IMR-90 (cell line): Measurements from ENCODE around the gene GAB1. TPM values are rescaled to one million over a fixed set of nuclear protein-coding genes. Genes with fewer than 3 reads are reported as not detected.
"Not testable (repeated sequence)": the region's sequence is repeated elsewhere in the genome, so short reads cannot be mapped to it uniquely, and the experiment has no call there.

Source experiments
- ATAC-seq: fragments of 200-7000 bp; cut with Tn5 transposase; 2 replicates; pipeline ENCODE4 v1.9.1; 2020; ENCODE audit warnings: low read depth, mild to moderate bottlenecking, moderate library complexity
- BruUV-seq: library from RNA; stranded (reverse); fragments of 400-500 nt; replicated peaks from 2 replicates; lab custom pipeline; 2021; lab: Mats Ljungman, UMichigan
- CTCF ChIA-PET: fragments of 300-600 bp; formaldehyde crosslinking; extraction: SDS; loops from one replicate; lab custom pipeline; 2021; ENCODE audit warnings: antibody characterized with exemption; lab: Yijun Ruan, JAX
- POLR2A ChIA-PET: fragments of 300-600 bp; sonication (Branson Sonifier 250); formaldehyde crosslinking; loops from one replicate; lab custom pipeline; 2022; ENCODE audit warnings: antibody characterized with exemption; ENCODE audit not compliant: unreplicated experiment; lab: Charles Lee
- DNase-seq: peaks from one replicate; pipeline ENCODE4 v3.0.0; 2013
- H2AFZ ChIP-seq: replicated peaks from 2 replicates; pipeline ENCODE3; 2013; ENCODE audit warnings: low read length, mild to moderate bottlenecking; ENCODE audit not compliant: poor library complexity
- H2AK5ac ChIP-seq: 2 replicates; pipeline ENCODE4 v1.6.1; 2013; ENCODE audit warnings: low read depth, low read length, inconsistent platforms
- H2AK9ac ChIP-seq: replicated peaks from 2 replicates; pipeline ENCODE3; 2013; ENCODE audit warnings: mild to moderate bottlenecking, low read depth, low read length, moderate library complexity; ENCODE audit not compliant: poor library complexity
- H2BK120ac ChIP-seq: 2 replicates; pipeline ENCODE4 v1.6.1; 2013; ENCODE audit warnings: low read depth, low read length, inconsistent platforms
- H2BK15ac ChIP-seq: 3 replicates; pipeline ENCODE4 v1.6.1; 2013; ENCODE audit warnings: low read depth, low read length, inconsistent platforms
- H2BK20ac ChIP-seq: 2 replicates; pipeline ENCODE4 v1.6.1; 2013; ENCODE audit warnings: low read depth, mild to moderate bottlenecking, inconsistent platforms, low read length, moderate library complexity
- H2BK5ac ChIP-seq: 2 replicates; pipeline ENCODE4 v1.6.1; 2013; ENCODE audit warnings: mild to moderate bottlenecking, low read depth, low read length, inconsistent platforms; ENCODE audit not compliant: poor library complexity, severe bottlenecking
- H3K14ac ChIP-seq: replicated peaks from 2 replicates; pipeline ENCODE4 v1.6.1; 2013; ENCODE audit warnings: low read depth, low read length, inconsistent platforms
- H3K18ac ChIP-seq: 2 replicates; pipeline ENCODE4 v1.6.1; 2013; ENCODE audit warnings: low read depth, low read length, control low read depth
- H3K23ac ChIP-seq: 2 replicates; pipeline ENCODE4 v1.6.1; 2013; ENCODE audit warnings: low read depth, low read length, inconsistent platforms
- H3K27ac ChIP-seq: 2 replicates; pipeline ENCODE4 v1.5.1; 2013; ENCODE audit warnings: mild to moderate bottlenecking, control low read depth, low read length; ENCODE audit not compliant: insufficient read depth
- H3K27me3 ChIP-seq: 2 replicates; pipeline ENCODE4 v1.6.1; 2013; ENCODE audit warnings: low read length; ENCODE audit not compliant: control insufficient read depth, insufficient read depth
- H3K36me3 ChIP-seq: 2 replicates; pipeline ENCODE4 v1.6.1; 2013; ENCODE audit warnings: low read length, mixed read lengths; ENCODE audit not compliant: control insufficient read depth, insufficient read depth
- H3K4ac ChIP-seq: 2 replicates; pipeline ENCODE4 v1.6.1; 2013; ENCODE audit warnings: low read depth, low read length, inconsistent platforms
- H3K4me1 ChIP-seq: 2 replicates; pipeline ENCODE4 v1.6.1; 2013; ENCODE audit warnings: low read length, mixed read lengths; ENCODE audit not compliant: control insufficient read depth, insufficient read depth
- H3K4me2 ChIP-seq: 2 replicates; pipeline ENCODE4 v1.6.1; 2013; ENCODE audit warnings: low read depth, mild to moderate bottlenecking, control low read depth, low read length, moderate library complexity
- H3K4me3 ChIP-seq: 2 replicates; pipeline ENCODE4 v1.5.1; 2013; ENCODE audit warnings: low read depth, mild to moderate bottlenecking, control low read depth, low read length, moderate library complexity; ENCODE audit not compliant: insufficient read depth
- H3K56ac ChIP-seq: 2 replicates; pipeline ENCODE4 v1.6.1; 2013; ENCODE audit warnings: low read length, inconsistent platforms; ENCODE audit not compliant: insufficient read depth; ENCODE audit errors: extremely low read depth
- H3K79me1 ChIP-seq, 2 experiments: 2 replicates each; pipeline ENCODE4 v1.6.1; 2013; ENCODE audit warnings: low read length in 2 of 2, inconsistent platforms in 1 of 2, low read depth in 1 of 2
- H3K9ac ChIP-seq: 2 replicates; pipeline ENCODE4 v1.6.1; 2013; ENCODE audit warnings: low read depth, low read length, control low read depth
- H3K9me1 ChIP-seq: 2 replicates; pipeline ENCODE4 v1.6.1; 2013; ENCODE audit warnings: low read length, inconsistent platforms; ENCODE audit not compliant: insufficient read depth
- H3K9me3 ChIP-seq: 2 replicates; pipeline ENCODE4 v1.6.1; 2013; ENCODE audit warnings: low read length; ENCODE audit not compliant: control insufficient read depth, insufficient read depth
- H4K20me1 ChIP-seq: 2 replicates; pipeline ENCODE4 v1.6.1; 2013; ENCODE audit warnings: low read length, inconsistent platforms; ENCODE audit not compliant: insufficient read depth
- H4K5ac ChIP-seq: 2 replicates; pipeline ENCODE4 v1.6.1; 2013; ENCODE audit warnings: mild to moderate bottlenecking, low read depth, low read length, control low read depth
- H4K8ac ChIP-seq, 2 experiments: 2 replicates each; pipeline ENCODE4 v1.6.1; 2013; ENCODE audit warnings: low read depth in 2 of 2, low read length in 2 of 2, control low read depth in 1 of 2, inconsistent platforms in 1 of 2
- H4K91ac ChIP-seq: 2 replicates; pipeline ENCODE4 v1.6.1; 2013; ENCODE audit warnings: low read depth, low read length, inconsistent platforms; ENCODE audit not compliant: insufficient read depth
- FOS ChIP-seq: fragments of 150-350 bp; IDR thresholded peaks from 2 replicates; pipeline ENCODE4 v1.6.1; 2016; ENCODE audit warnings: low read depth, low read length
- MXI1 ChIP-seq: IDR thresholded peaks from 2 replicates; pipeline ENCODE4 v1.6.1; 2012; ENCODE audit warnings: low read depth, mild to moderate bottlenecking, low read length, moderate library complexity, borderline replicate concordance
- POLR2A ChIP-seq: IDR thresholded peaks from 2 replicates; pipeline ENCODE4 v1.6.1; 2012; ENCODE audit warnings: mild to moderate bottlenecking, low read depth, low read length
- WGBS, 2 experiments: methylation state at CpG; one replicate each; pipeline versions ENCODE4 v1.1.5 to v1.1.7; 2013; ENCODE audit warnings: missing lambda C conversion rate in 2 of 2; ENCODE audit not compliant: insufficient read length in 1 of 2; ENCODE audit errors: extremely low coverage in 2 of 2; 5-methylcytosine and 5-hydroxymethylcytosine counted together
- dilution Hi-C: fragments of 300-500 bp; cut with HindIII; formaldehyde crosslinking; loops from one replicate; pipeline ENCODE4 v1.14.3; 2018; ENCODE audit warnings: low sequenced_read_pairs; ENCODE audit not compliant: unreplicated experiment
- in situ Hi-C: fragments of 300-500 bp; cut with MboI; formaldehyde crosslinking; loops from 3 replicates; pipeline ENCODE4 v1.14.3; 2019; ENCODE audit warnings: low sequenced_read_pairs, inconsistent platforms, mixed read lengths
- intact Hi-C: fragments of 100-400 bp; cut with micrococcal nuclease; formaldehyde crosslinking; loops from 2 replicates; pipeline ENCODE4 v1.10.0; 2022
- polyA plus RNA-seq, 3 experiments: library from polyadenylated mRNA; depleted of rRNA; stranded (reverse); fragments of >200 nt; gene quantifications; 2 replicates each; pipeline ENCODE4 v1.2.3, GENCODE V29; 2012; ENCODE audit warnings: low replicate concordance in 1 of 3
- total RNA-seq: library from RNA; depleted of rRNA; stranded (reverse); fragments of >200 nt; gene quantifications from 2 replicates; pipeline ENCODE4 v1.2.3, GENCODE V29; 2012
- TF ChIP-seq, protein P1 (sequence below): fragments of 150-350 bp; IDR thresholded peaks from 2 replicates; pipeline ENCODE4 v1.6.1; 2016; ENCODE audit warnings: low read depth, mild to moderate bottlenecking, low read length, moderate library complexity, borderline replicate concordance

GAB1 gene
- total and polyA plus RNA-seq, 2 of the 4 experiments (the other 2 are of a cell fraction) = 2.8 to 12.0 TPM

DNA sequence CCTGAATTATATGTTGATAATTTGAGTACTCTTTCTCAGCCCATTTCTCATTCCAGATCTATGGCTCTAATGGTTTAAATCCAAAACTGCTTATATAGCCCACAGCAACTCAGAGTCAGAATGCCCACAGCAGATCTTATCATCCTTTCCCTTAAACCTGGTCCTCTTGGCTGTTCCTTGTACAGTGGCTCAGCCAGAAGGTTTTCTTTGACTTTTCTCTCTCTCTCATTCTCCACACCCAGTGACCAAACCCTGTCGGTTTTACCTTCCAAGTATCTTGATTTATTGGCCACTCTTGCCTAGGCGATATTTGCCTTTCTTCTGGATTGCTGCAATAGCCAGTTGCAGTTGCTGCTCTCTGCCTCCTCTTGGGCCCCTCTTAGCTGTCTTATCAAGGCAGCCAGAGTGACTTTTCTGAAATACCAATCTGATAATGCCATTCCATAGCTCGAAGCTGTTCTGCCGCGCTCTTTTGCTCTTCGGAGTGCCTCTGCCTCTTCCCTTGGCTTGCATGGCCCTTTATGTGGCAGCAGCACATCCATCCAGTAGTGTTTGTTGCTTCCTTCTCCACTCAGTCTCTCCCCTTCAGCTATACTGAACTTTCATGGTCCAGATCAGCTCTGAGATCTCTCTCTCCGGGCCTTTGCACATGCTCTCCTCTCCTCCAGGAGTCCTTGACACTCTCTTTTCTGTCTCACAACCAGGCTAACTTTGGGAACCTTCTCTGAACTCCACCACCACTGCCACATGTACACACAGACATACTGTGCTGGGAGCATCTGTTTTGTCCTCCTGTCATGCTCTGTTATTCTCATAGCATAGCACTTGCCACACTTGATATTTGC lies 11.8 kb downstream of the GAB1 start:
- no peak overlapping the region for H2AK9ac ChIP-seq
- H3K14ac ChIP-seq = no peak overlapping the region
- H4K91ac ChIP-seq = no peak overlapping the region
- DNase-seq = no peak
- H2BK20ac ChIP-seq = no peak overlapping the region
- ChIA-PET POLR2A (no interaction called here), CTCF (no interaction called here)
- H4K20me1 ChIP-seq = peaks cover 1% of the 10 kb centered on the region; the same call in 1 of the 2 replicates
- no peak for ATAC-seq
- intact Hi-C loops = no loop called here
- no peak overlapping the region; the same call in 1 of the 2 replicates for H3K4ac ChIP-seq
- 0 out of 2 replicates have a peak, but pooled peaks cover 3% of the 10 kb centered on the region for H3K9me1 ChIP-seq
- no peak for TF ChIP-seq MXI1
- TF ChIP-seq, protein P1, sequence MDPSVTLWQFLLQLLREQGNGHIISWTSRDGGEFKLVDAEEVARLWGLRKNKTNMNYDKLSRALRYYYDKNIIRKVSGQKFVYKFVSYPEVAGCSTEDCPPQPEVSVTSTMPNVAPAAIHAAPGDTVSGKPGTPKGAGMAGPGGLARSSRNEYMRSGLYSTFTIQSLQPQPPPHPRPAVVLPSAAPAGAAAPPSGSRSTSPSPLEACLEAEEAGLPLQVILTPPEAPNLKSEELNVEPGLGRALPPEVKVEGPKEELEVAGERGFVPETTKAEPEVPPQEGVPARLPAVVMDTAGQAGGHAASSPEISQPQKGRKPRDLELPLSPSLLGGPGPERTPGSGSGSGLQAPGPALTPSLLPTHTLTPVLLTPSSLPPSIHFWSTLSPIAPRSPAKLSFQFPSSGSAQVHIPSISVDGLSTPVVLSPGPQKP = no peak
- no peak for TF ChIP-seq FOS
- no peak for TF ChIP-seq POLR2A
- no peak overlapping the region for H3K4me3 ChIP-seq
- H3K23ac ChIP-seq = no peak overlapping the region
- in situ Hi-C loops = loop anchor here (25.0 kb wide), 1 partner anchor 136 kb away; no protein-coding TSS in a partner anchor
- no peak overlapping the region for H3K27ac ChIP-seq
- no peaks in the 10 kb centered on the region for H3K27me3 ChIP-seq
- no peak overlapping the region for H2BK120ac ChIP-seq
- H3K4me1 ChIP-seq = peaks cover 21% of the 10 kb centered on the region
- H4K8ac ChIP-seq = no peak overlapping the region
- H2BK15ac ChIP-seq = no peak overlapping the region
- BruUV-seq = no TSS peak
- H3K9me3 ChIP-seq = no peaks in the 10 kb centered on the region
- H4K5ac ChIP-seq = no peak overlapping the region
- no peaks in the 10 kb centered on the region for H3K36me3 ChIP-seq
- no peak overlapping the region; the same call in 1 of the 2 replicates for H3K18ac ChIP-seq
- no peak overlapping the region for H3K4me2 ChIP-seq
- H2AFZ ChIP-seq = no peak overlapping the region
- dilution Hi-C loops = no loop called here
- H2AK5ac ChIP-seq = no peak overlapping the region
- H3K79me1 ChIP-seq = peaks cover 20 to 32% of the 10 kb centered on the region in 2 experiments
- WGBS, 2 experiments = 69% methylated on average over 7 of the region's 7 CpGs; no CpG with 5 or more reads in 1 of the 2 experiments
- no peak overlapping the region for H3K56ac ChIP-seq
- no peak overlapping the region for H3K9ac ChIP-seq
- no peak overlapping the region for H2BK5ac ChIP-seq

DNA sequence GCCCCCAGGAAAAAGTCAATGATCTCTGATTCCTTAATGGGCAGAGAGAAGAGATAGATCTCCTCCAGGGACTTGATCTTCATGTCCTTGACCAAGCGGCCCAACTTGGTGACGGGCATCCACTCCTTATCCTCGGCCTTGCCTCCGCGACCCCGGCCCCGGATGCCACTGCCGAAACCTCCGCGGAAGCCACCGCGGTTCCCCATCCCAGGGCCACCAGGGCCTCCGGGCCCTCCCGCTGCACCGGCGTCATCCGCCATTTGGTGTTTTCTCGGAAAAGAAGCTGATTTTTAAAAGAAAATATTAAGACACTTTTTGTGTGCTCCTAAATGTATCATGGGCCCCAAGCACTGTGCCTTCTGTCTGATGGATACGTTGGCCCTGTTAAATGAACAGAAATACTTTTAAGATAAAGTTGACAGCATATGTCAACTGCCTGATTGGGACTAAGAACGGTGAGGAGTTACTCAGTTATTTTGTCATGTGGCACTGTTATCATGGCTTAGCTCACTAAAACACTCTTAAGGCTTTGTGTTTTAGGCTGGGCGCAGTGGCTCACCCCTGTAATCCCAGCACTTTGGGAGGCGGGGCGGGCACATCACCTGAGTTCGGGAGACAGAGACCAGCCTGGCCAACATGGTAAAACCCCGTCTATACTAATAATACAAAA lies 13.3 kb downstream of the GAB1 start:
- H3K27ac ChIP-seq, H3K23ac ChIP-seq, H4K8ac ChIP-seq, H4K20me1 ChIP-seq, H3K4me3 ChIP-seq, H4K91ac ChIP-seq, dilution Hi-C loops, H3K9me1 ChIP-seq, H3K4ac ChIP-seq, H3K56ac ChIP-seq, H4K5ac ChIP-seq, H3K9ac ChIP-seq, H3K14ac ChIP-seq, DNase-seq, POLR2A ChIA-PET, H2AFZ ChIP-seq, H3K36me3 ChIP-seq, H2AK5ac ChIP-seq, H3K4me2 ChIP-seq, H3K18ac ChIP-seq, H3K9me3 ChIP-seq, H2BK120ac ChIP-seq, H2BK5ac ChIP-seq, BruUV-seq, ATAC-seq, H3K27me3 ChIP-seq, H2BK15ac ChIP-seq, H2BK20ac ChIP-seq, intact Hi-C loops, H2AK9ac ChIP-seq: not testable (repeated sequence)
- Histone ChIP-seq H3K4me1 (peaks cover 18% of the 10 kb centered on the region), H3K79me1 (peaks cover 13 to 29% of the 10 kb centered on the region in 2 experiments)
- in situ Hi-C loops = loop anchor here (25.0 kb wide), 1 partner anchor 138 kb away; no protein-coding TSS in a partner anchor
- CTCF ChIA-PET = interaction anchor here (0.6 kb wide), 1 partner anchor 19 kb away, joined by 9 read pairs; no protein-coding TSS in a partner anchor
- no CpG with 5 or more reads among the region's 25 CpGs for WGBS, 2 experiments
